HCT116 (cell line): ENCODE measurements around the gene ARMH1.

Experiments used
- CEBPB ChIP-seq: IDR thresholded peaks from 2 replicates; pipeline ENCODE4 v1.6.1; 2012; ENCODE audit warnings: low read depth
- CTCF ChIP-seq, 3 experiments: fragments of 200-600 bp in 1 of 3; sonication (generic) in 1 of 3; IDR thresholded peaks in 2 of 3; conservative IDR thresholded peaks in 1 of 3; 2 replicates each; pipeline ENCODE4 v1.5.1; 2012 to 2017; ENCODE audit warnings: low read depth in 2 of 3, low read length in 2 of 3, antibody characterized with exemption in 1 of 3, borderline replicate concordance in 1 of 3, control low read depth in 1 of 3, mild to moderate bottlenecking in 1 of 3, mixed read lengths in 1 of 3, mixed run types in 1 of 3, moderate library complexity in 1 of 3; ENCODE audit not compliant: insufficient read depth in 1 of 3
- EGR1 ChIP-seq: IDR thresholded peaks from 2 replicates; pipeline ENCODE4 v1.6.1; 2012; ENCODE audit warnings: low read depth
- EZH2 ChIP-seq: fragments of 200-600 bp; sonication (generic); IDR thresholded peaks from 2 replicates; pipeline ENCODE4 v1.6.1; 2017; ENCODE audit warnings: antibody characterized with exemption, mixed run types
- EZH2phosphoT487 ChIP-seq: fragments of 200-600 bp; IDR thresholded peaks from 2 replicates; pipeline ENCODE4 v1.6.1; 2018; ENCODE audit warnings: antibody characterized with exemption, borderline replicate concordance
- POLR2A ChIP-seq: IDR thresholded peaks from 2 replicates; pipeline ENCODE4 v1.7.0; 2011; ENCODE audit warnings: borderline replicate concordance; ENCODE audit not compliant: insufficient read depth, insufficient read length; ENCODE audit errors: extremely low read depth
- POLR2AphosphoS5 ChIP-seq: IDR thresholded peaks from 2 replicates; pipeline ENCODE4 v1.6.1; 2011; ENCODE audit warnings: mild to moderate bottlenecking, low read depth, low read length, moderate library complexity
- RAD21 ChIP-seq: IDR thresholded peaks from 2 replicates; pipeline ENCODE4 v1.6.1; 2012; ENCODE audit warnings: low read depth, mild to moderate bottlenecking
- SP1 ChIP-seq: IDR thresholded peaks from 2 replicates; pipeline ENCODE4 v1.6.1; 2012; ENCODE audit warnings: low read depth
- SRF ChIP-seq: IDR thresholded peaks from 2 replicates; pipeline ENCODE4 v1.6.1; 2012; ENCODE audit warnings: low read depth
- YY1 ChIP-seq: IDR thresholded peaks from 2 replicates; pipeline ENCODE4 v1.6.1; 2011; ENCODE audit warnings: low read length, low read depth, moderate library complexity, mild to moderate bottlenecking; ENCODE audit not compliant: insufficient replicate concordance; ENCODE audit errors: extremely low read depth
- ZFX ChIP-seq: fragments of 450-650 bp; IDR thresholded peaks from 2 replicates; pipeline ENCODE4 v1.6.1; 2017
- TF ChIP-seq, protein P1 (sequence below): IDR thresholded peaks from 2 replicates; pipeline ENCODE4 v1.6.1; 2012; ENCODE audit warnings: low read depth

DNA sequence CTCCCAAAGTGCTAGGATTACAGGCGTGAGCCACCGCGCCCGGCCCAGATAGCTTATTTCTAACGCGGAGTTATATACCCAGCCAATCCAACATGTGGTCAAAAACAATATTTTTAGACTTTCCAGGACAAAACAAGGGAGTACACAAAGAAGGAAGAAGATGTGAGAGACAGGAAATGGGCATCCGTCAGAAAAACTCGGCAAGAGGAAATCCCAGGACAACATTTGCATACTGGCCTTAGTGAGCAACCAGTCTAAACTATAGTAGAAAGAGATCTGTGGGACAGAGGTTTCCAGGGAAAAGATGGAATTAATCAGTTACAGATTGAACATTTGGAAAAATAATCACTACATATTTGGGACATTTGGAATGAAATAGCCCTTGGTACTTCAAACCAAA lies 11.4 kb downstream of the ARMH1 start:
- no peak for TF ChIP-seq EZH2
- TF ChIP-seq CTCF (IDR thresholded peaks at IDR 0.05 in 2 of 3, conservative IDR thresholded peaks at IDR 0.05 in 1 of 3; ENCODE audit: borderline replicate concordance in 1 of 3, insufficient read depth in 1 of 3, low read depth in 2 of 3, low read length in 2 of 3), result no peak
- no peak for TF ChIP-seq SRF
- no peak for TF ChIP-seq POLR2AphosphoS5
- no peak for TF ChIP-seq POLR2A
- TF ChIP-seq RAD21, result no peak
- TF ChIP-seq, protein P1, sequence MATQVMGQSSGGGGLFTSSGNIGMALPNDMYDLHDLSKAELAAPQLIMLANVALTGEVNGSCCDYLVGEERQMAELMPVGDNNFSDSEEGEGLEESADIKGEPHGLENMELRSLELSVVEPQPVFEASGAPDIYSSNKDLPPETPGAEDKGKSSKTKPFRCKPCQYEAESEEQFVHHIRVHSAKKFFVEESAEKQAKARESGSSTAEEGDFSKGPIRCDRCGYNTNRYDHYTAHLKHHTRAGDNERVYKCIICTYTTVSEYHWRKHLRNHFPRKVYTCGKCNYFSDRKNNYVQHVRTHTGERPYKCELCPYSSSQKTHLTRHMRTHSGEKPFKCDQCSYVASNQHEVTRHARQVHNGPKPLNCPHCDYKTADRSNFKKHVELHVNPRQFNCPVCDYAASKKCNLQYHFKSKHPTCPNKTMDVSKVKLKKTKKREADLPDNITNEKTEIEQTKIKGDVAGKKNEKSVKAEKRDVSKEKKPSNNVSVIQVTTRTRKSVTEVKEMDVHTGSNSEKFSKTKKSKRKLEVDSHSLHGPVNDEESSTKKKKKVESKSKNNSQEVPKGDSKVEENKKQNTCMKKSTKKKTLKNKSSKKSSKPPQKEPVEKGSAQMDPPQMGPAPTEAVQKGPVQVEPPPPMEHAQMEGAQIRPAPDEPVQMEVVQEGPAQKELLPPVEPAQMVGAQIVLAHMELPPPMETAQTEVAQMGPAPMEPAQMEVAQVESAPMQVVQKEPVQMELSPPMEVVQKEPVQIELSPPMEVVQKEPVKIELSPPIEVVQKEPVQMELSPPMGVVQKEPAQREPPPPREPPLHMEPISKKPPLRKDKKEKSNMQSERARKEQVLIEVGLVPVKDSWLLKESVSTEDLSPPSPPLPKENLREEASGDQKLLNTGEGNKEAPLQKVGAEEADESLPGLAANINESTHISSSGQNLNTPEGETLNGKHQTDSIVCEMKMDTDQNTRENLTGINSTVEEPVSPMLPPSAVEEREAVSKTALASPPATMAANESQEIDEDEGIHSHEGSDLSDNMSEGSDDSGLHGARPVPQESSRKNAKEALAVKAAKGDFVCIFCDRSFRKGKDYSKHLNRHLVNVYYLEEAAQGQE, result no peak
- TF ChIP-seq ZFX, result no peak
- TF ChIP-seq EZH2phosphoT487, result no peak
- no peak for TF ChIP-seq YY1
- no peak for TF ChIP-seq CEBPB
- TF ChIP-seq SP1, result no peak
- TF ChIP-seq EGR1, result no peak
